ENCODE measurements around the gene PDGFA. TPM values are rescaled to one million over a fixed set of nuclear protein-coding genes. Genes with fewer than 3 reads are reported as not detected.
A peak's percentile ranks its signal among the peaks of the same experiment; 100 is the strongest.

PDGFA gene
- polyA plus RNA-seq, 1 donor (not counting 4 experiments of a cell fraction or from before 2014, with no cell fraction given), result 14.8 TPM

GRCh38 chr7:499853-500485, 19.7 kb downstream of the PDGFA start:
- Histone ChIP-seq H3K9me3 (ENCODE audit: control insufficient read depth, low read depth, low read length) (no peaks in the 10 kb centered on the region), H3K9me1 (ENCODE audit: control insufficient read depth, extremely low read depth, insufficient read depth, low read length) (no peaks in the 10 kb centered on the region), H3K4me1 (ENCODE audit: control insufficient read depth, extremely low read depth, insufficient read depth, low read length) (peaks cover 20% of the 10 kb centered on the region), H3K79me2 (ENCODE audit: control insufficient read depth, insufficient read depth, low read length) (peaks cover 13% of the 10 kb centered on the region), H3K4me2 (ENCODE audit: control insufficient read depth, extremely low read depth, insufficient read depth, low read depth, low read length) (no peak overlapping the region), H3K4me3 (ENCODE audit: control insufficient read depth in 2 of 3, extremely low read depth in 1 of 3, insufficient read depth in 2 of 3, low read depth in 1 of 3, low read length in 3 of 3) (no peak overlapping the region), H3K27me3 (ENCODE audit: control insufficient read depth, extremely low read depth, insufficient read depth, low read length) (no peaks in the 10 kb centered on the region), H4K20me1 (ENCODE audit: control insufficient read depth, extremely low read depth, insufficient read depth, low read length) (no peaks in the 10 kb centered on the region), H3K27ac (ENCODE audit: control insufficient read depth, insufficient read depth, low read length) (no peak overlapping the region), H3K36me3 (ENCODE audit: control insufficient read depth in 2 of 2, extremely low read depth in 1 of 2, insufficient read depth in 2 of 2, low read length in 2 of 2) (peaks cover 45 to 50% of the 10 kb centered on the region in 2 experiments), H3K9ac (ENCODE audit: control insufficient read depth, extremely low read depth, insufficient read depth, low read length) (no peak overlapping the region), H2AFZ (ENCODE audit: control insufficient read depth, low read length) (no peak overlapping the region)
- dilution Hi-C loops (cut with MboI; ENCODE audit: extremely low pct_ligation_motif_present, low sequenced_read_pairs), result no loop called here
- DNase-seq (ENCODE audit: low read depth, low spot score), result no peak
- FAIRE-seq, result no peak
- TF ChIP-seq EZH2 (IDR thresholded peaks at IDR 0.05; ENCODE audit: low read length) (no peak), CTCF (optimal IDR thresholded peaks at IDR 0.05 in 1 of 3, IDR thresholded peaks at IDR 0.05 in 1 of 3, conservative IDR thresholded peaks at IDR 0.05 in 1 of 3; ENCODE audit: extremely low read depth in 1 of 3, insufficient read depth in 2 of 3, low read length in 3 of 3) (no peak)

GRCh38 chr7:498678-499641, 20.7 kb downstream of the PDGFA start:
- dilution Hi-C loops (cut with MboI; ENCODE audit: extremely low pct_ligation_motif_present, low sequenced_read_pairs), result no loop called here
- H3K9ac ChIP-seq (ENCODE audit: control insufficient read depth, extremely low read depth, insufficient read depth, low read length), result no peak overlapping the region
- no peak for DNase-seq (ENCODE audit: low read depth, low spot score)
- no peak for TF ChIP-seq CTCF (optimal IDR thresholded peaks at IDR 0.05 in 1 of 3, IDR thresholded peaks at IDR 0.05 in 1 of 3, conservative IDR thresholded peaks at IDR 0.05 in 1 of 3; ENCODE audit: extremely low read depth in 1 of 3, insufficient read depth in 2 of 3, low read length in 3 of 3)
- TF ChIP-seq EZH2 (IDR thresholded peaks at IDR 0.05; ENCODE audit: low read length), result no peak
- H3K9me1 ChIP-seq (ENCODE audit: control insufficient read depth, extremely low read depth, insufficient read depth, low read length), result no peaks in the 10 kb centered on the region
- H2AFZ ChIP-seq (ENCODE audit: control insufficient read depth, low read length), result no peak overlapping the region
- H3K4me1 ChIP-seq (ENCODE audit: control insufficient read depth, extremely low read depth, insufficient read depth, low read length), result peaks cover 20% of the 10 kb centered on the region
- H4K20me1 ChIP-seq (ENCODE audit: control insufficient read depth, extremely low read depth, insufficient read depth, low read length), result no peaks in the 10 kb centered on the region
- peak; percentile 55 for FAIRE-seq
- no peak overlapping the region for H3K4me2 ChIP-seq (ENCODE audit: control insufficient read depth, extremely low read depth, insufficient read depth, low read depth, low read length)
- H3K4me3 ChIP-seq (ENCODE audit: control insufficient read depth in 2 of 3, extremely low read depth in 1 of 3, insufficient read depth in 2 of 3, low read depth in 1 of 3, low read length in 3 of 3), result no peak overlapping the region
- no peaks in the 10 kb centered on the region for H3K9me3 ChIP-seq (ENCODE audit: control insufficient read depth, low read depth, low read length)
- H3K27ac ChIP-seq (ENCODE audit: control insufficient read depth, insufficient read depth, low read length), result no peak overlapping the region
- no peaks in the 10 kb centered on the region for H3K27me3 ChIP-seq (ENCODE audit: control insufficient read depth, extremely low read depth, insufficient read depth, low read length)
- H3K36me3 ChIP-seq (ENCODE audit: control insufficient read depth in 2 of 2, extremely low read depth in 1 of 2, insufficient read depth in 2 of 2, low read length in 2 of 2), result peaks cover 44 to 48% of the 10 kb centered on the region in 2 experiments
- peaks cover 8% of the 10 kb centered on the region for H3K79me2 ChIP-seq (ENCODE audit: control insufficient read depth, insufficient read depth, low read length)
